Fibroblast of lung (primary cell): Measurements from ENCODE around the gene OR52R1. TPM values are rescaled to one million over a fixed set of nuclear protein-coding genes. Genes with fewer than 3 reads are reported as not detected.

Source experiments
- DNase-seq, 2 donors: peaks; one replicate each; pipeline versions ENCODE4 v3.0.0 to v3.0.0-alpha.2; 2010; ENCODE audit warnings: low read depth in 2 of 2
- H2AFZ ChIP-seq: 2 replicates; pipeline ENCODE4 v1.5.1; 2012; ENCODE audit warnings: low read length, control low read depth, inconsistent platforms
- H3K27ac ChIP-seq: 2 replicates; pipeline ENCODE4 v1.5.1; 2011; ENCODE audit warnings: low read length, control low read depth; ENCODE audit not compliant: insufficient read depth
- H3K27me3 ChIP-seq: 2 replicates; pipeline ENCODE4 v1.5.1; 2011; ENCODE audit warnings: mild to moderate bottlenecking, low read length; ENCODE audit not compliant: control insufficient read depth, insufficient read depth
- H3K36me3 ChIP-seq: 2 replicates; pipeline ENCODE4 v1.5.1; 2011; ENCODE audit warnings: low read length; ENCODE audit not compliant: control insufficient read depth, insufficient read depth
- H3K4me1 ChIP-seq: 2 replicates; pipeline ENCODE4 v1.5.1; 2011; ENCODE audit warnings: low read length; ENCODE audit not compliant: control insufficient read depth, insufficient read depth; ENCODE audit errors: extremely low read depth
- H3K4me2 ChIP-seq: 2 replicates; pipeline ENCODE4 v1.5.1; 2011; ENCODE audit warnings: low read length, control low read depth; ENCODE audit not compliant: insufficient read depth; ENCODE audit errors: extremely low read depth
- H3K4me3 ChIP-seq, 4 experiments: fragments of 200-600 bp in 1 of 4; sonication (generic) in 1 of 4; replicated peaks in 1 of 4; 2 replicates each; pipeline ENCODE4 v1.5.1; 2011 to 2016; ENCODE audit warnings: low read length in 4 of 4, low read depth in 3 of 4, mild to moderate bottlenecking in 3 of 4, control low read depth in 2 of 4, inconsistent platforms in 1 of 4, mixed read lengths in 1 of 4; ENCODE audit not compliant: insufficient read depth in 1 of 4; ENCODE audit errors: control extremely low read depth in 1 of 4
- H3K79me2 ChIP-seq: 2 replicates; pipeline ENCODE4 v1.5.1; 2012; ENCODE audit warnings: mild to moderate bottlenecking, low read length, inconsistent platforms; ENCODE audit not compliant: control insufficient read depth, insufficient read depth
- H3K9ac ChIP-seq: 2 replicates; pipeline ENCODE4 v1.5.1; 2011; ENCODE audit warnings: mild to moderate bottlenecking, low read length, control low read depth; ENCODE audit not compliant: insufficient read depth
- H3K9me3 ChIP-seq: 2 replicates; pipeline ENCODE4 v1.5.1; 2012; ENCODE audit warnings: low read depth, low read length; ENCODE audit not compliant: control insufficient read depth, insufficient read depth
- H4K20me1 ChIP-seq: 2 replicates; pipeline ENCODE4 v1.5.1; 2011; ENCODE audit warnings: low read length; ENCODE audit not compliant: control insufficient read depth, insufficient read depth; ENCODE audit errors: extremely low read depth
- EZH2 ChIP-seq: IDR thresholded peaks from 2 replicates; pipeline ENCODE4 v1.5.1; 2012; ENCODE audit warnings: low read length, control low read depth, mild to moderate bottlenecking; ENCODE audit errors: missing control alignments
- polyA plus RNA-seq, 2 donors: library from polyadenylated mRNA; depleted of rRNA in 1 of 2; stranded (reverse) in 1 of 2; unstranded in 1 of 2; fragments of >200 nt; gene quantifications; 2 replicates each; pipeline ENCODE4 v1.2.1, GENCODE V29; 2011 to 2012; ENCODE audit warnings: missing spikeins in 1 of 2
- total RNA-seq: library from RNA; depleted of rRNA; stranded (reverse); fragments of >200 nt; gene quantifications from 2 replicates; pipeline ENCODE4 v1.2.1, GENCODE V29; 2014
- TF ChIP-seq, protein P1 (sequence below), 2 donors: IDR thresholded peaks in 1 of 2; conservative IDR thresholded peaks in 1 of 2; 1 replicate in 1 of 2; 2 replicates in 1 of 2; pipeline ENCODE4 v1.5.1; 2011 to 2012; ENCODE audit warnings: low read length in 2 of 2, control low read depth in 1 of 2, inconsistent platforms in 1 of 2, low read depth in 1 of 2, mild to moderate bottlenecking in 1 of 2

The OR52R1 gene
- total and polyA plus RNA-seq, 2 donors (not counting 1 experiment from before 2014, with no cell fraction given), result not detected

DNA sequence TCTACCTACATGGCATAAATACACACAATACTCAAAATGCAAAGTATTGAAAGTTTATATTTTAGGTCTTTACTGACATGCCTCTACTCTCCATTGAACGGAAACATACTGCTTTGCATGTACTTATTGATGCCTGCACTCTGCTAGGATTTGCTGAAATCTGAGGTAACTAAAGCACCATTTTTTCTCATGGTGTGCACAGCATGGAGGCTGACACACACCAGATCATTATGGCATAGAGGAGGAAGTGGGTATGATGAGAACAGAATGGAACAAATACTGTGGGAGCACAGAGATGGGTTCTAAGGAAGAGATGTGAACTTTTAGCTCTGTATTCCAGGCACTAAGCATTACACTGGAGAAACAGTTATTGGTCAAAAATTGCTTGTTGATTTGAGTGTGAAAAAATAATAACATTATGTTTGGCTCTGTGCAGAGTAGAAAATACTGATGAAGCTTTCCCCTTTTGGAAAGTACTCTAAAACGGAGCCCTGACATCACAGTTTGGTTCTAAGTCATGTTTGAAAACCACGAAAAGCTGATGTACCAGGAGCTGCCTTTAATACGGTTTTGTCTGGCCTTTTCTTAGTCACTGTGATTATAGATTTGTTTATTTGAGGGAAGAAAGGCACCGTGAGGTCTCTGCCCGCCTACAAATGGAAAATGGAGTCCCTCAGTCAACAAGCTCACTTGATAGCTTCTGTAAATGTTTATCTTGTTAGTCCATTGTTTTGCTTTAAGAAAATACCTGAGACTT is 5.6 kb downstream of the OR52R1 start:
- TF ChIP-seq, protein P1, sequence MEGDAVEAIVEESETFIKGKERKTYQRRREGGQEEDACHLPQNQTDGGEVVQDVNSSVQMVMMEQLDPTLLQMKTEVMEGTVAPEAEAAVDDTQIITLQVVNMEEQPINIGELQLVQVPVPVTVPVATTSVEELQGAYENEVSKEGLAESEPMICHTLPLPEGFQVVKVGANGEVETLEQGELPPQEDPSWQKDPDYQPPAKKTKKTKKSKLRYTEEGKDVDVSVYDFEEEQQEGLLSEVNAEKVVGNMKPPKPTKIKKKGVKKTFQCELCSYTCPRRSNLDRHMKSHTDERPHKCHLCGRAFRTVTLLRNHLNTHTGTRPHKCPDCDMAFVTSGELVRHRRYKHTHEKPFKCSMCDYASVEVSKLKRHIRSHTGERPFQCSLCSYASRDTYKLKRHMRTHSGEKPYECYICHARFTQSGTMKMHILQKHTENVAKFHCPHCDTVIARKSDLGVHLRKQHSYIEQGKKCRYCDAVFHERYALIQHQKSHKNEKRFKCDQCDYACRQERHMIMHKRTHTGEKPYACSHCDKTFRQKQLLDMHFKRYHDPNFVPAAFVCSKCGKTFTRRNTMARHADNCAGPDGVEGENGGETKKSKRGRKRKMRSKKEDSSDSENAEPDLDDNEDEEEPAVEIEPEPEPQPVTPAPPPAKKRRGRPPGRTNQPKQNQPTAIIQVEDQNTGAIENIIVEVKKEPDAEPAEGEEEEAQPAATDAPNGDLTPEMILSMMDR (conservative IDR thresholded peaks at IDR 0.05 in 1 of 2, IDR thresholded peaks at IDR 0.05 in 1 of 2; ENCODE audit: low read depth in 1 of 2, low read length in 2 of 2), result no peak
- TF ChIP-seq EZH2, result no peak
- Histone ChIP-seq H3K4me2 (no peak overlapping the region), H3K4me3 (no peak overlapping the region), H4K20me1 (no peaks in the 10 kb centered on the region), H3K27ac (no peak overlapping the region), H3K9me3 (no peaks in the 10 kb centered on the region), H3K9ac (no peak overlapping the region), H3K79me2 (no peaks in the 10 kb centered on the region), H3K36me3 (no peaks in the 10 kb centered on the region), H3K4me1 (no peaks in the 10 kb centered on the region), H3K27me3 (no peaks in the 10 kb centered on the region), H2AFZ (no peak overlapping the region)
- no peak for DNase-seq

DNA sequence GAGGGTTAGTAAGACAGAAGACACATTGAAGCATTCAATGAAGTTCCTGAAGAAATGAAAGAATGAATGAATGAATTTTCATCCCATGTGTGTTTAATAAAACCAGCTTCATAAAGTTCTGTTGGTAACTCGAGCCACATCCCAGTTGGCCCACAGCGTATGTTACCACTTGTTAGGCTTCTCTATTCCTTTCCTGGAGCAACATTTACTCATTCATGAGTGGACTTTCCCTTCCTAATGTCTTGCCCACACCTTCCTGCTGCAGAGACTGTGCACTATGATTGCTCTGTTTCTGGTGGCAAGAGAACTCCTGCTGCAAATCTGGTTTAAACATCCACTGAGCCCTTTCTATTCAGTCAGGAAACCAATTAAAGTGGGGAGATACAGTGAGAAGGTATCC is 7.0 kb downstream of the OR52R1 start:
- Histone ChIP-seq H3K4me2 (no peak overlapping the region), H3K27me3 (no peaks in the 10 kb centered on the region), H2AFZ (no peak overlapping the region), H4K20me1 (no peaks in the 10 kb centered on the region), H3K36me3 (no peaks in the 10 kb centered on the region), H3K4me1 (no peaks in the 10 kb centered on the region), H3K9ac (no peak overlapping the region), H3K27ac (no peak overlapping the region), H3K9me3 (no peaks in the 10 kb centered on the region), H3K4me3 (no peak overlapping the region), H3K79me2 (no peaks in the 10 kb centered on the region)
- TF ChIP-seq, protein P1 (conservative IDR thresholded peaks at IDR 0.05 in 1 of 2, IDR thresholded peaks at IDR 0.05 in 1 of 2; ENCODE audit: low read depth in 1 of 2, low read length in 2 of 2), result no peak
- no peak for TF ChIP-seq EZH2
- no peak for DNase-seq

DNA sequence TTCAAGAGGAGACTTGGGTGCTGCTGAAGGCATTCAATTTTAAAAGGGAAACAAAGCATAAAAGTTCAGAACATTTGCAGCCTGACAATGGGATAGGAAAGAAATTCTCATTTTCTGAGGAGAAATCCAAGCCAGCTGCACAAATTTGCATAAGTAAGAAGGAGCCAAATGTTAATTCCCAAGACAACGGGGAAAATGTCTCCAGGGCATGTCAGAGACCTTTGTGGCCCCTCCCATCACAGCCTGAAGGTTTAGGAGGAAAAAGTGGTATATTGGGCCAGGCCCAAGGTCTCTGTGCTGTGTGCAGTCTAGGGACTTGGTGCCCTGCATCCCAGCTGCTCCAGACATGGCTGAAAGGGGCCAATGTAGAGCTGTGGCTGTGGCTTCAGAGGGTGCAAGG is 21.7 kb downstream of the OR52R1 start:
- H3K27me3 ChIP-seq, result no peaks in the 10 kb centered on the region
- no peaks in the 10 kb centered on the region for H3K79me2 ChIP-seq
- no peak overlapping the region for H3K4me2 ChIP-seq
- H3K9ac ChIP-seq, result no peak overlapping the region
- TF ChIP-seq EZH2, result no peak
- no peaks in the 10 kb centered on the region for H3K9me3 ChIP-seq
- no peak overlapping the region for H3K27ac ChIP-seq
- no peak overlapping the region for H2AFZ ChIP-seq
- no peaks in the 10 kb centered on the region for H4K20me1 ChIP-seq
- H3K4me1 ChIP-seq, result no peaks in the 10 kb centered on the region
- no peak overlapping the region for H3K4me3 ChIP-seq
- DNase-seq, result no peak
- H3K36me3 ChIP-seq, result no peaks in the 10 kb centered on the region
